Measurements from ENCODE around the gene TNFRSF6B. TPM values are rescaled to one million over a fixed set of nuclear protein-coding genes. Genes with fewer than 3 reads are reported as not detected.

Gene TNFRSF6B
- total RNA-seq, 1 donor from 2014 or later, result not detected

DNA sequence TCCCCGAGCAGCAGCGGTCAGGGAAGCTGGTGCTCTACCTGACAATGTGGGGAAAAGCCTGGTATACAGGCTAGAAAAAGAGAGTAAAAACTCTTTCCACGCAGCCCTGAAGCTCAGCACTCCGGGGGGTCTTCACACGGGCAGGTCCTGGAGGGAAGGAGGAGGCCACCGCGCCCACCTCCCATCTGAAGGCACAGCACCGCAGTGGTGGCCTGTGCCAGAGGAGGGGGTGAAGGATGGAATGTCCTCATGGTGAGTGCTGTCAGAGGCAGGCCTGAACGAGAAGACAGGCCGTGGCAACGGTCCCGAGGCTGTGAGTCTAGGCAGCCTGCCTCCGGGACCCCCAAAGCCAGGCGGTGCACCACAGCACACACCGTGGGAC, 49.0 kb downstream of the TNFRSF6B start:
- H3K4me3 Mint-ChIP-seq, result no peak overlapping the region
- peaks cover 1% of the 10 kb centered on the region for H3K36me3 Mint-ChIP-seq (ENCODE audit: low read depth)
- intact Hi-C loops (cut with micrococcal nuclease), result no loop called here
- TF ChIP-seq, protein P1, sequence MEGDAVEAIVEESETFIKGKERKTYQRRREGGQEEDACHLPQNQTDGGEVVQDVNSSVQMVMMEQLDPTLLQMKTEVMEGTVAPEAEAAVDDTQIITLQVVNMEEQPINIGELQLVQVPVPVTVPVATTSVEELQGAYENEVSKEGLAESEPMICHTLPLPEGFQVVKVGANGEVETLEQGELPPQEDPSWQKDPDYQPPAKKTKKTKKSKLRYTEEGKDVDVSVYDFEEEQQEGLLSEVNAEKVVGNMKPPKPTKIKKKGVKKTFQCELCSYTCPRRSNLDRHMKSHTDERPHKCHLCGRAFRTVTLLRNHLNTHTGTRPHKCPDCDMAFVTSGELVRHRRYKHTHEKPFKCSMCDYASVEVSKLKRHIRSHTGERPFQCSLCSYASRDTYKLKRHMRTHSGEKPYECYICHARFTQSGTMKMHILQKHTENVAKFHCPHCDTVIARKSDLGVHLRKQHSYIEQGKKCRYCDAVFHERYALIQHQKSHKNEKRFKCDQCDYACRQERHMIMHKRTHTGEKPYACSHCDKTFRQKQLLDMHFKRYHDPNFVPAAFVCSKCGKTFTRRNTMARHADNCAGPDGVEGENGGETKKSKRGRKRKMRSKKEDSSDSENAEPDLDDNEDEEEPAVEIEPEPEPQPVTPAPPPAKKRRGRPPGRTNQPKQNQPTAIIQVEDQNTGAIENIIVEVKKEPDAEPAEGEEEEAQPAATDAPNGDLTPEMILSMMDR (IDR thresholded peaks at IDR 0.05), result no peak
- H3K27ac Mint-ChIP-seq, result no peak overlapping the region
- DNase-seq, result no peak
- no peaks in the 10 kb centered on the region for H3K27me3 Mint-ChIP-seq
- ATAC-seq (ENCODE audit: low read depth), result no peak
- ChIA-PET CTCF (no interaction called here), POLR2A (no interaction called here)
- H3K4me1 Mint-ChIP-seq, result peaks cover 1% of the 10 kb centered on the region
- no peaks in the 10 kb centered on the region for H3K9me3 Mint-ChIP-seq

DNA sequence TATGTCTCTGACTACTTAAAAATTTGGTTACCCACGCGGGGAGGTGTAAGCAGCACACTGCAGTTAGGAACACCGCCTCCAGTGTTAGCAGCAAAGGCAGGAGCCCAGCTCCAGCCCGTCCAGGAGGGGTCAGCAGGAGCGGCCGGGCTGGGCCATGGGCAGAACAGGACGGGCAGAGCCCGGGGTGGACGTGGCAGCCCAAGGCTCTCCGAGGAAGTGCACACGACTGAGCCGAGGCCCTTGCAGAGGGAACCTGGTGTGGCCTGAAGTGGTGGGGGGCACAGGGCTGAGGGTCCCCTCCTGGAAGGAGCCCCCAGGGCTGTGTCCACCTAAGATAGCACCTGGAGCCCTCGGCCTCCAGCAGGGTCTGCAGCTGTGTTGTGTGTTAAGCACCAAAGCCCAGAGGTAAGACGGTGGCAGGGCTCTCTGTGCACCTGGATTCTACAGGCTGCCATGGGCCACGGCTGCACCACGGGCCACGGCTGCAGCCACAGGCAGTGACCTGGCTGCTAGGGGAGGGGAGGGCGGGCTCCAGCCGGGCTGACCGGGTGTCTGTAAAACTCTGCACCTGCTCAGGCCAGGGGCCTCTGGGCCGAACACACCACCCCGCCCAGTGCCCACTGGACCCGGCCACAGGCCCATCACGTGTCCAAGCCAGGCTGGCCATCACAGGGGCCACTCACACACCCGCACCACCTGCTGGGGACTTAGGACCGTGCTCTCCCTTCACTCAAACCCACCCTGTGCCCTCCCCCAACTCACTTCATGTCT, 49.7 kb downstream of the TNFRSF6B start:
- POLR2A ChIA-PET, result no interaction called here
- Mint-ChIP-seq H3K27me3 (no peaks in the 10 kb centered on the region), H3K36me3 (ENCODE audit: low read depth) (peaks cover 1% of the 10 kb centered on the region), H3K9me3 (no peaks in the 10 kb centered on the region), H3K4me1 (peaks cover 1% of the 10 kb centered on the region), H3K27ac (no peak overlapping the region), H3K4me3 (no peak overlapping the region)
- intact Hi-C loops (cut with micrococcal nuclease), result no loop called here
- CTCF ChIA-PET, result no interaction called here
- DNase-seq (no peak), ATAC-seq (ENCODE audit: low read depth) (no peak)
- TF ChIP-seq, protein P1 (IDR thresholded peaks at IDR 0.05), result no peak

DNA sequence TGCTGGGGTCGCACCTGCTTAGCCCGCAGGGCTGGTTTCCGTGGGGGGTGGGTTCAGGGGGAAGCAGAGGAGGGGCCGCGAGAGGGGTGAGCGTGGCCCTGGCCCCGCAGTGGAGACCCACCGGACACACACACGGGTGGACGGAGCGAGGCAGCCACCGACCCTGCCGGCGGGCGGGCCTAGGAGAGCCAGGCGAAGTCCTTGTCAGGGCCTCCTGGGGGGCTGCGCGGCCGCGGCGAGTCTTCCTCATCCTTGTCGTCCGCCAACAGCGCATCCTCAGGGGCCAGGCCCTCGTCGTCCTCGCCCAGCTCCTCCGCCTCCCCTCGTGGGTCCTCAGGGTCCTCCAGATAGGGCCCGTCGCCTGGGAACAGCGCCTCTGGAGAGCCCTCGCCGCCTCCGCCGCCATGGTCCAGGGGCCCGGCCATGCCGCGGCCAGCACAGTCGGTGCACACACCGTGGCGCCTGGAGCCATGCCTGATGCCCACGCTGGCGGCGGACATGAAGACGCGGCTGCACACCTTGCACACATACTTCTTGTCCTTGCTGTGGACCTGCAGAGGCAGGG, 50.4 kb downstream of the TNFRSF6B start:
- no peak for ATAC-seq (ENCODE audit: low read depth)
- TF ChIP-seq, protein P1 (IDR thresholded peaks at IDR 0.05), result no peak
- Mint-ChIP-seq H3K27me3 (no peaks in the 10 kb centered on the region), H3K9me3 (no peaks in the 10 kb centered on the region), H3K4me3 (no peak overlapping the region), H3K4me1 (no peaks in the 10 kb centered on the region), H3K27ac (no peak overlapping the region), H3K36me3 (ENCODE audit: low read depth) (peaks cover 1% of the 10 kb centered on the region)
- ChIA-PET CTCF (no interaction called here), POLR2A (no interaction called here)
- DNase-seq, result no peak
- intact Hi-C loops (cut with micrococcal nuclease), result no loop called here

DNA sequence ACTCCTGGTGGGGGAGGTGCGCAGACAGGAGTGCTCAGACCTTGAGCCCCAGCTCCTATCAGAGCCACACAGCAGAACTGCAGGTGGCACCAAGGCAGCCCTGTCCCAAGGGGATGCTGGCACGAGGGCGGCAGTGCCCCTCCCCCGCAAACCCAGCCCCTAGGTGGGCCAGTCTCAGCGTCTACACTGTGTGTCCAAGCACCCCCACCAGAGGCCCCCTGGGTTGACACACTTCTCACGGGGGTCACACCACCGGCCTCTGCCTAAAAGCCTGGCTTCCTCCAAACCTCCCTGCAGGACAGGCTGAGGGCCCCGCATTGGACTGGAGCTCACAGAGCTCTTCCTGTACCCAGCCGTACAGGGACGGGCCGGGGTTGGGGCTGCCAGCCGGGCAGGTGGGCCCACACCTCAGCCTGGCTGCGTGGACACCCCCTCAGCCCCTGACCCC, 51.2 kb downstream of the TNFRSF6B start:
- no peaks in the 10 kb centered on the region for H3K4me1 Mint-ChIP-seq
- DNase-seq (no peak), ATAC-seq (ENCODE audit: low read depth) (no peak)
- H3K27ac Mint-ChIP-seq, result no peak overlapping the region
- ChIA-PET CTCF (no interaction called here), POLR2A (no interaction called here)
- no peak overlapping the region for H3K4me3 Mint-ChIP-seq
- H3K27me3 Mint-ChIP-seq, result no peaks in the 10 kb centered on the region
- intact Hi-C loops (cut with micrococcal nuclease), result no loop called here
- no peaks in the 10 kb centered on the region for H3K9me3 Mint-ChIP-seq
- TF ChIP-seq, protein P1 (IDR thresholded peaks at IDR 0.05), result no peak
- peaks cover 1% of the 10 kb centered on the region for H3K36me3 Mint-ChIP-seq (ENCODE audit: low read depth)

Other genes with a start within 250 kb of the TNFRSF6B start
- not detected in 2 replicates for gene KCNQ2, start 224.0 kb upstream of the TNFRSF6B start, total RNA-seq
- 1.2 and 1.6 TPM in 2 replicates for gene EEF1A2, start 197.6 kb upstream of the TNFRSF6B start, total RNA-seq
- gene PPDPF, start 175.9 kb upstream of the TNFRSF6B start, total RNA-seq, result 170 and 172 TPM in 2 replicates
- 0.49 and 0.69 TPM in 2 replicates for gene PTK6, start 159.3 kb upstream of the TNFRSF6B start, total RNA-seq
- 0.16 TPM in 1 of 2 replicates, not detected in the other for gene SRMS, start 148.9 kb upstream of the TNFRSF6B start, total RNA-seq
- gene FNDC11, start 142.5 kb upstream of the TNFRSF6B start, total RNA-seq, result 0.78 and 1.3 TPM in 2 replicates
- gene HELZ2, start 122.4 kb upstream of the TNFRSF6B start, total RNA-seq, result 25.4 and 28.9 TPM in 2 replicates
- 16.9 and 17.4 TPM in 2 replicates for gene GMEB2, start 69.6 kb upstream of the TNFRSF6B start, total RNA-seq
- 4.9 and 6.1 TPM in 2 replicates for gene STMN3, start 43.2 kb upstream of the TNFRSF6B start, total RNA-seq
- 24.1 and 33.8 TPM in 2 replicates for gene RTEL1, start 38.3 kb upstream of the TNFRSF6B start, total RNA-seq
- 63.5 and 66.0 TPM in 2 replicates for gene ARFRP1, start 11.3 kb downstream of the TNFRSF6B start, total RNA-seq
- gene ZGPAT, start 11.4 kb downstream of the TNFRSF6B start, total RNA-seq, result 40.7 and 44.0 TPM in 2 replicates
- 10.2 and 10.8 TPM in 2 replicates for gene LIME1, start 40.0 kb downstream of the TNFRSF6B start, total RNA-seq
- 20.9 and 28.1 TPM in 2 replicates for gene SLC2A4RG, start 43.1 kb downstream of the TNFRSF6B start, total RNA-seq
- gene ZBTB46, start 134.6 kb downstream of the TNFRSF6B start, total RNA-seq, result 0.46 and 0.49 TPM in 2 replicates
- gene ABHD16B, start 164.8 kb downstream of the TNFRSF6B start, total RNA-seq, result not detected in 2 replicates
- 36.7 and 38.8 TPM in 2 replicates for gene TPD52L2, start 168.6 kb downstream of the TNFRSF6B start, total RNA-seq
- 27.5 and 28.6 TPM in 2 replicates for gene DNAJC5, start 198.5 kb downstream of the TNFRSF6B start, total RNA-seq

Data from activated B cell treated with CpG ODN at 0.5 μM for 24 hours (primary cell).